Suprapubic skin (tissue), 3 donors: ENCODE results near the gene LRRC26.

ENCODE experiments used
- EP300 ChIP-seq: sonication (generic); formaldehyde crosslinking; IDR thresholded peaks from one replicate; pipeline ENCODE4 v1.6.1; 2017; ENCODE audit warnings: antibody characterized with exemption
- TF ChIP-seq, protein P1 (sequence below), 2 donors: fragments of 200-600 bp in 1 of 2; fragments of 450-650 bp in 1 of 2; sonication (generic) in 1 of 2; IDR thresholded peaks; one replicate each; pipeline ENCODE4 v1.5.1; 2016 to 2019; ENCODE audit warnings: antibody characterized with exemption in 2 of 2, mild to moderate bottlenecking in 1 of 2, moderate library complexity in 1 of 2

DNA sequence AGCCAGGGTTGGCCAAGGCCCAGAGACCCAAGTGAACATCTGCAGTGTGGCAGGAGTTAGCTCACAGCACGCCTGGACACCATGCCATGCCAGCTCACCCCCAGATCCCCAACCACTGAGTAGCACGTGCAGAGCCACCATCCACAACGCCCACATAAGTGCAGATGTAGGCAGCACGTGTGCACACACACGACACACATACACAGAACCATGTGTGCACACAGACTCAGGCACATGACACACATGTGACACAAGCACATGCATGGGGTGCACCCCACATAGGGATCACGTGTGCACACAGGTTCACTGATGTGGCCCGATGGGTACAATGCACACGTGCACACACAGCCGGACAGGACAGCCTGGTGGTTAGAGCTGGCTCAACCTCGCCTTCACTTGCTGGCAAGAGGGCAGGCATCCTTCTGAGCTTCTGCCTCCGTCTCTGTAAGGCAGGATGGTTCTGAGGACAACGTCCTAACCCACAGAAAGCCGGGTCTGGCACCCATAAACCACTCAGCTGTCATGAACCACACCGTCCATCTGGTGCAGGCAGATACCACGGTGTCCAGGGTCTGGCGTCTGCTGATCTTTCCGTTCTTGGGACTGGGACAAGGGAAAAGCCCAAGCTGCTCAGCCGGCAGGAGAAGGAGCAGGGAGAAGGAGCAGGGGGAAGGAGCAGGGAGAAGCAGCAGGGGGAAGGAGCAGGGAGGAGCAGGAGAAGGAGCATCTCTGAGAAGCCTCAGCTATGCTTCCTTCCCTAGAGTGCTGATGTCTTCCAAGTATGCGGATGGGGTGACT is 12.0 kb downstream of the LRRC26 start:
- TF ChIP-seq, protein P1, sequence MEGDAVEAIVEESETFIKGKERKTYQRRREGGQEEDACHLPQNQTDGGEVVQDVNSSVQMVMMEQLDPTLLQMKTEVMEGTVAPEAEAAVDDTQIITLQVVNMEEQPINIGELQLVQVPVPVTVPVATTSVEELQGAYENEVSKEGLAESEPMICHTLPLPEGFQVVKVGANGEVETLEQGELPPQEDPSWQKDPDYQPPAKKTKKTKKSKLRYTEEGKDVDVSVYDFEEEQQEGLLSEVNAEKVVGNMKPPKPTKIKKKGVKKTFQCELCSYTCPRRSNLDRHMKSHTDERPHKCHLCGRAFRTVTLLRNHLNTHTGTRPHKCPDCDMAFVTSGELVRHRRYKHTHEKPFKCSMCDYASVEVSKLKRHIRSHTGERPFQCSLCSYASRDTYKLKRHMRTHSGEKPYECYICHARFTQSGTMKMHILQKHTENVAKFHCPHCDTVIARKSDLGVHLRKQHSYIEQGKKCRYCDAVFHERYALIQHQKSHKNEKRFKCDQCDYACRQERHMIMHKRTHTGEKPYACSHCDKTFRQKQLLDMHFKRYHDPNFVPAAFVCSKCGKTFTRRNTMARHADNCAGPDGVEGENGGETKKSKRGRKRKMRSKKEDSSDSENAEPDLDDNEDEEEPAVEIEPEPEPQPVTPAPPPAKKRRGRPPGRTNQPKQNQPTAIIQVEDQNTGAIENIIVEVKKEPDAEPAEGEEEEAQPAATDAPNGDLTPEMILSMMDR (IDR thresholded peaks at IDR 0.05): no peak
- no peak for TF ChIP-seq EP300
